GM18867 (cell line): ENCODE measurements around the gene SLC7A10.
"Not testable (repeated sequence)": the region's sequence is repeated elsewhere in the genome, so short reads cannot be mapped to it uniquely, and the experiment has no call there.

ENCODE experiments used
- ATAC-seq: cut with Tn5 transposase; IDR thresholded peaks from one replicate; pipeline ENCODE4 v1.9.1; 2021; ENCODE audit warnings: mild to moderate bottlenecking, moderate library complexity; ENCODE audit not compliant: unreplicated experiment

SLC7A10 gene

DNA sequence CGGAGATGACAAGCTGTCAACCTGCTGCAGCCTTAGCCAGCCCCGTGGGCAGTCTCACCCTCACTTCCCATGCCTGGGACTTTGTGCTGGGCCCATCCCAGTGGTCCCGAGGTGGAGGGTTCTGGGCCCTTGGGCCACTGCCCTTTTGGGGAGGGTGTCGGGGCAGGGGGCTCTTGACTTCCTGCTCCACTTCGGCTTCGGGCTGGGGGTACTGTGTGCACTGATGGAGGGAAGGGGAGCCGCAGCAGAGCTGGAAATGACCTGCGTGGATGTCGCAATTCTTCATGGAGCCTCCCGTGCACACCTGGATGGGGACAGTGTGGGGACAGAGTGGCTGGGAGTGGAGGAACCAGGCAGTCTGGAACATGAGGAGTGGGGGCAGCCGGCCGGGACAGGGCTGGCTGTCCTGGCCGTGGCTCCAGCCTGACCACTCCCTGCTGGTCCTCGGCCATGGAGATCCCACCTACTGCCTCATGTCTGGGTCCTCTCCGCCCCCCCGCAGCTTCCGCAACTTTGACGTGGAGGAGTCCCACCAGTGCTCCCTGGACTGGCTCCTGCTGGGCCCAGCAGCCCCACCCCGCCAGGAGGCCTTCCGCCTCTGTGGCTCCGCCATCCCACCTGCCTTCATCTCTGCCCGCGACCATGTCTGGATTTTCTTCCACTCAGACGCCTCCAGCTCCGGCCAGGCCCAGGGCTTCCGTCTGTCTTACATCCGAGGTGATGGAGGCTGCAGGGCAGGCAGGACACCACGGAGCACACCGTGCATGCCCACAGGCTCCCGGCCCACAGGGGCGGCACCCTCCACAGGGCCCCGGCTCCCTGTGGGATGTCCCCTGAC lies 21.3 kb downstream of the SLC7A10 start:
- ATAC-seq, result no peak

DNA sequence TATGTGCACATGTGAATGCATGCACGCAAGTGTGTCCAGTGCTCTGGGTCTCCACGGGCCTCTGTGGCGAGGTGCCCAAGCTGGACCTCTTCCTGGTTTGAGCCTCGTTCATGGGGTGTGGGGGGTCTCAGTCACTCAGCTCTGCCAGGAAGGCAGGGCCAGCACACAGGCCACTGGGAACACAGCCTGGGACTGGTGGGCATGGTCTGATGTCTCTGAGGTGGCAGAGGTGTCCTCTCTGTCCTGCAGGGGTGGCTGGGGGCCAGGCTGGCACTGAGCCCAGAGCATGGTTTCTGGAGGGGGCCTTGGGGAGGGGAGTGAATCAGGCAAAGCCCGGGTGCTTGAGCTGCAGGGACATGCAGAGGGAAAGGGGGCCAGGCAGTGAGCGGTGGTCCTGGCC lies 22.1 kb downstream of the SLC7A10 start:
- ATAC-seq, result no peak

DNA sequence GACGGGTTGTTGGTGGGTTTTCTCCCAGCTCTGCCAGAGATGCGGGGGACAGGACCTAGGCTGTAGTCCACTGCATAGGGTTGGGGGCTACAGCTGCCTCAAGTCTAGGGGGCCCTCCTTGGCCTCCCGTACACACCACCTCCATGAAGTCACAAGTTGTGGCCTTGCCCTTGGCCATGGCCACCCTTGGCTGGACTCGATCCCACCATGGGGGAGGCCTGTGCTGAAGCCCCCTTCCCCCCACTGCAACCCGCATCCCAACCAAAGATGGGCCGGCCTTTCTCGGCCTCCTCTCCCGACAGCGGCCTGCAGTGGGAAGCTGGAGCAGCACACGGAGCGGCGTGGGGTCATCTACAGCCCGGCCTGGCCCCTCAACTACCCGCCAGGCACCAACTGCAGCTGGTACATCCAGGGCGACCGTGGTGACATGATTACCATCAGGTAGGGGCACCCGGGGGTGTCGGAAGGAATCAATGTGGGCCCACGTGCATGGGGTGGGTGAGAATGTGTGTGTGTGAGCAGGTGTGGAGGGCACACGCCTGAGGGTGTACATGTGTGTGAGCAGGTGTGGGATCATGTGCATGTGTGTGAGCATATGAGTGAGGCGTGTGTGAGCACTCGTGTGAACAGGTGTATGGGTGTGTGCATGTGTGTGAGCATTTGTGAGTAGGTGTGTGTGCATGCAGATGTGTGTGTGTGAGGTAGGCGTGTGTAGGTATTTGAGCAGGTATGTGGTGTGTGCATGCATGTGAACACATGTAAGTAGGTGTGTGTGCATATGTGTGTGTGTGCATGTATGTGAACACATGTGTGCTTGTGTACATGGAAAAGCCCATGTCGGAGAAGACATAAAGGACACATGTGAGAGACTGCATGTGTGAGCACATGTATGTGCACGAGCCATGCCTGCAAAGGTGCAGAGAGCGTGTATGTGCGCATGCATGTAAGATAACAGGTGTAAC lies 22.8 kb downstream of the SLC7A10 start:
- ATAC-seq, result no peak

DNA sequence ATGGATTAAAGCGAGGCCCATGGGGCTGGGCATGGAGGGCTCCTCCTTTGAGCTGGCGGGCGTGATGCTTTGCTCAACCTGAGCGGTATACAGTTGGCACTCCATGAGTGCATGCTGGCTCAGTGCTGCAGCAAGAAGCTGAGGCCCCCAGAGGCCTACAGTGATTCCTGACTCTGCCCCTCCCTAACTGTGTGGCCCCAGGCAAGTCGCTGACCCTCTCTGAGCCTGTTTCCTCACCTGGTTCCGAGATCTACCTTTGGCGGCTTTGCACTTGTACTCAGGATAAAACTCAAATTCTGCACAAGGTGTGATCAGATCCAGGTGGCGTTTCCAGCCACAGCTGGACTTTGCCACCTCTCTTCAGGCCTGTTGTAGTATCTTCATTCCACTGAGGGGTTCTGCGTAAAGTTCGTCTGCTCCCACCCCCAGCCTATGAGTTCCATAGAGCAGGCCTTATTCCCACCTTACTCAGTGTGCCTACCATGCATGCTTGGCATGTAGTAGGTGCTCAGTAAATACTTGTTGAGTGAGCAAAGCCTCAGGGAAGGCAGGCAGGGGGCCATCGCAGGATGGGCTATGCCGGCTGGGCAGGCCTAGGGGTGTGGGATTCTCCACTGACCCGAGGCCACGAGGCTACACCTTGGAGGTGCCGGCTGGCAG lies 23.6 kb downstream of the SLC7A10 start:
- ATAC-seq, result no peak

DNA sequence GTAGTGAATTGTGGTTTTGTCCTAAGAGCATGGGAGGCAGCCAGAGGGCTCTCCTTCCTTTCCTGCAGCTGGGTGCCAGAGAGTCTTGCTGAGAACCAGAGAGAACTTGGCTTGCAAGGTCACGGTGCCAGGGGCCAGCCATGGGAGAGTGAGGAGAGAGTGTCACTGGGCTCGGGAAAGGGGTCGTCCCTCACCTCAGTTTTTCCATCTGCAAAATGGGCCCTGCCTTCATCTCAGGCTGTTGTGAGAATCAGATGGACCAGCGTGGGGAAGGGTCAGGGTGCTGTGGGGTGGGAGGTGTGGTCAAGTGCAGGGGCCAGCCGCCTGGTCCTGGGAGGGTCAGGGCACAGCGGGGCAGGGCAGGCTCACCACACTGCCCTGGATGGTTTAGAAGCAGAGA lies 24.2 kb downstream of the SLC7A10 start:
- ATAC-seq, result no peak

DNA sequence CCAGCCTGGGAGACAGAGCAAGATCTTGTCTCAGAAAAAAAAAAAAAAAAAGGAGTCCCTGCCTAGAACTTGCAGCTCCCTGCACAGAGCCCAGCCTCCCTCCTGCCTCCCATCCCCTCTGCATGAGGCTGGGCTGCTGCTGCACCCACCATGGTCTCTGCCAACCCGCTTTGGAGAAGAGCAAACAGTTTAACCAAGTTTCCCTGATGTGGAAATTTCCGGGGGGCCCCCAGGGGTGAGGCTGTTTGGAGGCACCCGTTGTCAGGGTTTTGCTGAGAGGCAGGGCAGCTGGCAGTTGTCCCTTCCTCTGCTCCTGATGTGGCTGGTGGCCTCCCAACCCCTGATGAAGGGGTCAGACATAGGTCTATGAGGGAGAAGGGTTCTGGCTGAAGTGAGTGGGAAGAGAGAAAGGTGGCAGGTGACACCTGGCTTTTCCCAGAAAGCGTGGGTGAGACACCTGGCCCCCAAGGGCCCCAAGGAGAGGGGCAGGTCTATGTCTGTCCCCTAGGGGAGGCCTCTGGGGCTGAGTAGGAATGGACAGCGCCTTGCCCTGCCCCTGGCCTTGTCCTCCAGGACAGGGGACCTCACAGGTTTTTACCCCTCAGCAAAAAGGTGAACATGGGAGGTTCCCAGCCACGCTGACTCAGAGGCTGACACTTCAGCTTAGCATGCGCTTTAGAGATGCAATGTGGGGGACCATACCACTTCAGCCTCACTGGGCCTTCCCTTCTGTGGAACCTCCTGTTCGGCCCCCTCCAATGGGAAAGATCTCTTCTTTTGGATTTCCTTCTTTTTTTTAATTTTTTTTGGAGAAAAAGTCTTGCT lies 26.0 kb downstream of the SLC7A10 start:
- no peak for ATAC-seq

DNA sequence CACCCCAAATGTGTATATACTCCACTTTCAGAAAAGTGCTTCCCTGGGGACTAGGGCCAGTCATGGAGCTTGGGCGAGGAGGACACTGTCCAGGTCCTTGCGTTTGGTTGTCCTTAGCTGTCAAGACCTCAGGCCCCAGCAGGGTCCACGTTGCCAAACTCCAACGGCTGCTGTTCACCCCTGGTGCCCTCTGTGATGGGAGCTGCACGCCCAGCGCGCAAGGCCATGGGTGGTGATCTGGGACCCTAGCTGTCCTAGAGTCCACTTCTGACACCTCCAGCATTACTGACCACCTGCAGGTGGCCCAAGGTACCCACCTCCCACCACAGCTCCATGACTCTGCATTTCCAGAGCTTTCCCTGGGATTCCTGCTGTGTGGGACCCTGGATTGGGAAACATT lies 27.5 kb downstream of the SLC7A10 start:
- ATAC-seq, result no peak

DNA sequence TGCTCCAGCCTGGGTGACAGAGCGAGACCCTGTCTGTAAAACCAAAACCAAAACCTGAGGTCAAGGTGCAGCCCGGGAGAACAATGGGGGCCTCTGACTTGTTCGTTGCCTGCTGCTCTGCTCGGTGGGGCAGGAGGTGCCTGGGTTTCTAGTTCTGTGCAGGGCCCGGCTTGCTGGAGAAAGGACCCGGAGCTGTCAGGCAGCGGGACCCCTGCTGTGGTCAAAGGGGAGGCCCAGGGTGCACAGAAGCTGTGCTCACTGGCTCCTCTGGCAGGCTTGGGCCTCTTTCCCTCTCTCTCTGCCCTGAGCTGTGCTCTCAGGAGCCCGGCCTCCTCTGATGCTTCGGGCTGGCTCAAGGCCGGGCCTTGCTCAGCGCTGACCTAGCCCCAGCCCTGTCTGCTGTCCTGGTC lies 28.1 kb downstream of the SLC7A10 start:
- no peak for ATAC-seq

DNA sequence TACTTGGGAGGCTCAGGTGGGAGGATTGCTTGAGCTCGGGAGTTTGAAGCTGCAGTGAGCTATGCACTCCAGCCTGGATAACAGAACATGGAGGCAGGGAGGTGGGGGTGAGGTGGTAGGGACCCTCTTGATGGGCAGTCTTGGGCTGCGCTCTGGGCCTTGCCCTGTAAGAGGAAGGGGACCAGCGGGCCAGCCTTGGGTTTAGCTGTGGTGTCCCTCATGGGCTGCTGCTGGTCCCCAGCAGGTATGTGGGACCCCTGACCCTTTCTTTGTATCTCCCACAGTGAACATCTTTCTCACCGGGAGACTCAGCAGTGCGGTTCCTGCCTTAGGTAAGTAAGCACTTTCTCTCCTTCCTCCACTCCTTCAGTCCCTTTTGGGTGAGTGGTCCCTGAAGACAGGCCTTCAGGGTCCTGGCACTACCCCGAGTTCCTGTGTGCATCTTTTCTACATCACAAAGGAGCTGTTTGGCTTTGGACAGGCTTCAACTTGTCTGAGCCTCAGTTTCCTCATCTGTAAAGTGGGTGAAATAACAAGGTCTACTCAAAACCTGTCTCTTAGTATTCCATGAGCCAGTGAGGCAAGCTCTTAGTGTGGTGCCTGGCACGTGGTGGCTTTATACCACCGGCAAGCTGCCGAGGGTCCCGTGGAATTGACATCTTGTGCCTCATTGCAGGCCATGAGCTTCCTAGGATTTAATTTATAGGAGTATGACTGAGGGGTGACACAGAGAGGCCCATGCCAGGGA lies 29.0 kb downstream of the SLC7A10 start:
- ATAC-seq, result no peak

DNA sequence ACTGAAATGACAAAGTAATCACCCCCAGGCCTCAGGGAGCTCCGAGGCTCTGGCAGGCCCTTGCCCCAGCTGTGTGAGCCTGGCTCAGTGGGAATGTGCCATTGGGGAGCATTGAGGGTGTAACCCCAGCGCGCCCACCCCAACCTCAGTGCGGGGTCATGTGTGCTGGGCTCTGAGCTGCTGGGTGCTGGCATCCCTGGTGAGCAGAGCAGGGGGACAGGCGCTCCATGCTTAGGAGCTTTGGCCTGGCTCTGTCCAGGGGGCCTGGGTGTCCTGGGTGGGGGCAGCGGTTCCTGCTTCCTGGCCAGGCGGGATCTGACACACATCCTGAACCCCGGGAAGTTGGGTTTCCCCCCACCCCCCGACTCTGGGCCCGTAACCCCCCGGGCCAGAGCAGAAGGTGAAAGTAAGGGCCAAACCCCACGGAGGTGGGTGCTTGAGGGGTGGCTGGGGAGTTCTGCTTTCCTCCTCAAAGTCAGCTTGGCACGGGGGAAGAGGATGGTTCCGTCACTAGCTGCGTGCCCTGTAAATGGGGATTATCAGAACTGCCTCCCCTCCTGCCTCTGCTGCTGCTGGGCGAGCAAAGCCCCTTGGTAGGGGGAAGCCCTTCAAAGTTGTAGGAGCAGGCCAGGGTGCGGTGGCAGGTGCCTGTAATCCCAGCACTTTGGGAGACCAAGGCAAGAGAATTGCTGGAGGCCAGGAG lies 29.9 kb downstream of the SLC7A10 start:
- no peak for ATAC-seq

DNA sequence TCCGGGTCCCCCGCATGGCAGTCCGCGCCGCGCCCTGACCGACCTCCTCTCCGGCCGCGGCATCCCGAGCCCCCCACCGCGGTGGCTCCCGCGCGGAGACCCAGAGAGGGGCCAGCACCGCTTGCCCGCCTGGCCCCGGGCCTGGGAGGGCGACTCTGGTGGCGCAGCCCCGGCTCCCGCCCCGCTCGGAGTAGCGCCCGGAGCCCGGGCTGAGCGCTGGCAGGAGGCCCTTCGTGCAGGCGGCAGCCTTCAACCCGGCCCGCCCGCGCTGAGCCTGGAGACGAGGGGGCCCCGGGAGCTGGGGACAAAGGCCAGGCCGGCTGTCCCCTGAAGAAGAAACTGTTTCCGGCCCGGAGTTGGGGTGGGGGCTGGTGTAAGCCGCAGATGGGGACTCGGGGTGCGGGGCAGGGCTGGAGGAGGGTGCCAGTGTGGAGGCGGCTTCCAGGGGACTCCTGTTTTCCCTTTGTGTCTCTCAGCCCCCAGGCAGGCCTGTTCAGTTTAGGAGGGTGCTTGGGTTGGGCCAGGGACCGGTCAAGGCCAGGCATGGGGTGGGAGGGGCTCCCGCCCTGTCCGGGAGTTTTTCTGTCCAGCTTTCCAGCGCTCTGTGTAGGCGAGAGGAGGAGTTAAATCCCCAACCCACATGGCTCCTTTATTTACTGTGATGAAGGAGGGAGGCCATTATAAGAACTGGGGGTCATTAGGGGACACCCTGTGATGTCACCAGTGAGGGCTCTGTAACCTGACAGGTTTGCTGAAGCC lies 30.6 kb downstream of the SLC7A10 start:
- no peak for ATAC-seq

DNA sequence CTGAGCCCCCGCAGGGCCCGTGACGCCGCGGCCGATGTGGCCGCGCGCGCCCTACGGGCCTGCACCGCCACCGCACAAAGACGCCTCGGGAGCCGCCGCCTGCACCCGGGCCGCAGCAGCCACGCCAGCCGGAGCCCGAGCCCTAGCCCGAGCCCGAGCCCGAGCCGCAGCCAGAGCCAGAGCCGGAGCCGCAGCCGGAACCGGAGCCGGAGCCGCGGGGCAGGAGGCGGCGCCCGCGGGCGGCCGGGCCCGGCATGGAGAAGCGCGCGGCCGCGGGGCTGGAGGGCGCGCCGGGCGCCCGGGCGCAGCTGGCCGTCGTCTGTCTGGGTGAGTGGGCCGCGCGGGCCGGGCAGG lies 31.1 kb downstream of the SLC7A10 start:
- ATAC-seq, result no peak

DNA sequence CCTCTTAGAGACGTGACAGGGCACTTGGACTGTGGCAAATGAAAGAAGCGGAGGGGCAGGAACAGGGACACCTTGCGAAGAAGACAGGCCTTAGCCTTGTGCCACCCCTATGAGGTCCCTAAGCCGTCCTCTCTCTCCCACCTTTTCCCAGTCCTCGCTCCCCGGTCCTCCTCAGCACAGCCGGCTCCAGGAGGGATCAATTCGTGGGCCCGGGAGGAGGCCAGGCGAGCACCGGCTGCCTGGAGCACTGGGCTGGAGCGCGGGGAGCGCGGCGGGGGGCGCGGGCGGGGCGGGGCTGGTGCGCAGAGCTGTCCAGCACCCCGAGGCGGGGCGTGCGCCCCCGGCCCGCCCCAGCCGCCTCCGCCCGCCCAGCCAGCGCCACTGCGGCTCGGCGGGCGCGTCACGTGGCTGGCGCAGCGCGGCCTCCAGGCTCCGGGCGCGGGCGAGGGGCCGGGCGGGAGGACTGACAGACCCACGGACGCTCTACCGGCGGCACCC lies 31.7 kb downstream of the SLC7A10 start, which contains the start of gene LRP3:
Gene LRP3, plus strand, starts transcription at position 466 of the 498 bp plus-strand sequence. CDS start 456 bp downstream, outside the sequence.
- ATAC-seq, result no peak

DNA sequence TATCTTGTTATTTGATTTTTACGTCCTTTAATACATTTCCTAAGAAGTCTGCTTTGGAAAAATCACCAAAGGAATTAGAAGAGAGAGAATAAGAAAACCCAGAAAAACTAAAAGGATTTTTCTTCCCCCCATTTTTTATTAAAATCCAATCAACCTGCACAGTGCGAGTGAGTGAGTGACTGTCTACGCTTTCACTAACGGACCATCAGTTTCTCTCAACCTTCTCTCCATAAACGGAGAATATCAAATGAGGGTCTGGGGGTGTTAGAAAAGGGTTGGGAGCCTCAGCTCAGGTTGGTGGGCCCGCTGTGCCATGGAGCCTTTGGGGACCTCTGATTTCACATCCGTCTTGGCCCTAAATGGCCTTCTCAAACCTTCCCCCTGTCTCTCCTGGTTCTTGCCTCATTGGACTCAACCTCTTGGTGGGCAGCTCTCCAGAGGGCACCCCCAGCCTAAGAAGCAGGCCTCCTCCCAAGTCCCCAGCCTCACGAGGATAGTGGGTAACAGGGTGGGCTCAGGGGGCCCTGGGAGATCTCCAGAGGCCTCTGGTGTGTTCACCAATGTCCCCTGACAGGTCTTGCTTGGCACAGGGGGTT lies 32.3 kb downstream of the SLC7A10 start:
- ATAC-seq, result no peak

DNA sequence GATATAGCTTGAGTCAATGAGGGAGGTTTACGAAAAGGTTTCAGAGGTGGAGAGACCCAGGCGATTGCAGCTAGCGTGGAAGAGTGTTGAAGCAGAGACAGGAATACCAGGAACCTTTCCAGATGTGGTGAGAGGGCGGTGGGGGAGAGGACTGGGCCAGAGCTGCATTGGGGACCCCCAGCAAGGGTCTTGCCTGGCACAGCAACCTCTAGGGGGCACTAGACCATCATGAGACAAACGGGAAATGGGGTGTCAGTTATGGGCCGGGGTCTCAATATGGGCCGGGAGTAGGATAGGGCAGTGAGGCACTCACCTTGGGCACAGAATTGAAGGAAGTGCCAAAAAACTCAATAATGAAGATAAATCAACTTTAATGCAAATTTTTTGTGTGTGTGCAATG lies 33.6 kb downstream of the SLC7A10 start:
- no peak for ATAC-seq

DNA sequence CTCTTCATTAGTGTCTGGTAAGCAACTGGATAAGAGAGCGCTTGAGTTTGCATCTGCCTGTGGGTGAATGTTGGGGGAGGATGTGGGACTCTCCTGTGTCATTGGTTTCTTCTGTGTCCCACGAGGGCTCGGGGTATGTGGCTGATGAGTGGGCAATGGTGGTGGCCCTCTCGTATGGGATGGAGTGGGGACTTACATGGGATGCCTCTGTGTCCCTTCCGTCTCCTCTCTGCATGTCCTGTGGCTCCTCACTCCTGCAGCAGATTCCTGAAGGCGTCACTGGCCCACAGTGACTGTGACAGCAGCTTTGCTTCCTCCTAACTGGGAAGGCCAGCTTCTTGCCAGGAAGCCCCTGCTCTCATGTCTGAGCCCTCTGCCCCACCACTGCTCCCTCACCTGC lies 34.1 kb downstream of the SLC7A10 start:
- ATAC-seq, result no peak

DNA sequence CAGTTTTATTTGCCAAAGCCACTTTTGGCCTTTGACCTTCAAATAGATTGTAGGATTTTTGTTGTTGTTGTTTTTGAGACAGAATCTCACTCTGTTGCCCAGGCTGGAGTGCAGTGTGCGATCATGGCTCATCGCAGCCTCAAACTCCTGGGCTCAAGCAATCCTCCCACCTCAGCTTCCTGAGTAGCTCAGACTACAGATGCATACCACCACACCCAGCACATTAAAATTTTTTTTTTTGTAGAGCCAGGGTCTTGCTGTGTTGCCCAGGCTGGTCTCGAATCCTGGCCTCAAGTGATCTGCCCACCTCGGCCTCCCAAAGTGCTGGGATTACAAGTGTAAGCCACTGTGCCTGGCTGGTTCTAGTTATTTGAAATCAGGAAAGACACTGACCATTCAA lies 34.6 kb downstream of the SLC7A10 start:
- ATAC-seq, result not testable (repeated sequence)

DNA sequence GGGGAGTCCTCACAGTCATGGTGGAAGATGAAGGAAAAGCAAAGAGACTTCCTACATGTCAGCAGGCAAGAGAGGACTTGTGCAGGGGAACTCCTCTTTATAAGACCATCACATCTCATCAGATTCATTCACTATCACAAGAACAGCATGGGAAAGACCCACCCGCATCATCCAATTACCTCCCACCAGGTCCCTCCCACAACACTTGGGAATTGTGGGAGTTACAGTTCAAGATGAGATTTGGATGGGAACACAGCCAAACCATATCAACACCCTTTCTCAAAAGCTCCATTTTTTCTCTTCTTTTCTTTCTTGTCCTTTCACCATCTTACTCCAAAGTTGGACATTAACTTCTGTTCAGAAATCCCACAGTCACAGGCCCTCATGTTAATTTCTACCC lies 36.2 kb downstream of the SLC7A10 start:
- ATAC-seq, result no peak
